22Rv1 (cell line): ENCODE results near the gene SMC6.

Source experiments
- ZFX ChIP-seq: fragments of 450-650 bp; IDR thresholded peaks from 2 replicates; pipeline ENCODE4 v1.6.1; 2017; ENCODE audit warnings: antibody characterized with exemption, borderline replicate concordance
- TF ChIP-seq, protein P1 (sequence below): fragments of 450-650 bp; IDR thresholded peaks from 2 replicates; pipeline ENCODE4 v1.5.1; 2017; ENCODE audit warnings: mild to moderate bottlenecking

DNA sequence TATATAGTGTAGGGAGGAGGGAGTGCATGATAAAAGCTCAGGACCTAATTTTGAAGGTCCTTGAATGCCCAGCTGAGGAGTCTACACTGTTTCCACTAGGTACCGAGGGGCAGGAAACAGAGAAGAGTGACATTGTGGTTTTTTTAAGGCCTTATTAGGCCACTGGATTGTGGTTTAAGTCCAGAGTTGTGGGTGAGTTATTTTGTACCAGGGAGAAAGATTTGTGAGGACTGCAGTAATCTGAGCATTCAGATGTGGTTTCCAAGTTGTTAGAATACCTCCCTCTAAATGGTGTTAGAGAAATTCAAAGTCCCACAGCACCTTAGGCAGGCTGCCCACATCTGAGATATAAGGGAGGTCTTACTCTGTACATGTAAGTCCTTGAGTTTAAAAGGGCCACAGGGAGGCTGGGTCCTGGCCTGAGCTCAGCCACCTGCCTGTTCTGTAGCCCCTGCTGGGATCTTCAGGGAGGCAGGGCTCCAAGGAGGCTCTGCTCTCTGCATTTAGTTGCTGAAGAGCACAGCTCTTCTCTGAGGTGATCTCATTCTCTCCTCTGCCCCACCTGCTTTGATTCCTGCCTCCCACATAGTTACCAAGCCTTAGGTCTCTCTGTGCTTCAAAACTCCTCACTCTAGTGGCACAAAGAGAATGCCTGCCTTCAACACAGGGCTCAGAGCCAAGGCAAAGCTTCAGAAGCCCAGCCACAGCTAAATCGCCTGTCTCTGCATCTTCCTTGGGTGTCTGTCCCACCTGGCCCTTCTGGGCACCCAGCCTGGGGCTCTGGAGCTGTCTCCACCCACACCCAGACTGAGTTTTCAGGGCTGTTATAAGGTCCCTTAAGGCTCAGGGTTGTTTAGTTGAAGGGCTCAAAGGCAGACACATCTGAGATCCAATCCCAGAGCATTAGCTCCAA is 125.0 kb downstream of the SMC6 start:
- TF ChIP-seq, protein P1, sequence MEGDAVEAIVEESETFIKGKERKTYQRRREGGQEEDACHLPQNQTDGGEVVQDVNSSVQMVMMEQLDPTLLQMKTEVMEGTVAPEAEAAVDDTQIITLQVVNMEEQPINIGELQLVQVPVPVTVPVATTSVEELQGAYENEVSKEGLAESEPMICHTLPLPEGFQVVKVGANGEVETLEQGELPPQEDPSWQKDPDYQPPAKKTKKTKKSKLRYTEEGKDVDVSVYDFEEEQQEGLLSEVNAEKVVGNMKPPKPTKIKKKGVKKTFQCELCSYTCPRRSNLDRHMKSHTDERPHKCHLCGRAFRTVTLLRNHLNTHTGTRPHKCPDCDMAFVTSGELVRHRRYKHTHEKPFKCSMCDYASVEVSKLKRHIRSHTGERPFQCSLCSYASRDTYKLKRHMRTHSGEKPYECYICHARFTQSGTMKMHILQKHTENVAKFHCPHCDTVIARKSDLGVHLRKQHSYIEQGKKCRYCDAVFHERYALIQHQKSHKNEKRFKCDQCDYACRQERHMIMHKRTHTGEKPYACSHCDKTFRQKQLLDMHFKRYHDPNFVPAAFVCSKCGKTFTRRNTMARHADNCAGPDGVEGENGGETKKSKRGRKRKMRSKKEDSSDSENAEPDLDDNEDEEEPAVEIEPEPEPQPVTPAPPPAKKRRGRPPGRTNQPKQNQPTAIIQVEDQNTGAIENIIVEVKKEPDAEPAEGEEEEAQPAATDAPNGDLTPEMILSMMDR, result no peak
- no peak for TF ChIP-seq ZFX
